GM23338 (cell line): Measurements from ENCODE around the gene RADIL. TPM values are rescaled to one million over a fixed set of nuclear protein-coding genes. Genes with fewer than 3 reads are reported as not detected.

Experiments
- ATAC-seq: fragments of 200-7000 bp; cut with Tn5 transposase; 3 replicates; pipeline ENCODE4 v1.9.1; 2020
- DNase-seq: peaks from one replicate; pipeline ENCODE4 v3.0.0-alpha.2; 2015; ENCODE audit warnings: low spot score
- H2AFZ ChIP-seq: fragments of 200-600 bp; sonication (generic); 2 replicates; pipeline ENCODE4 v1.8.0; 2016; ENCODE audit warnings: antibody characterized with exemption, mild to moderate bottlenecking, moderate library complexity
- H3F3A ChIP-seq: fragments of 200-600 bp; sonication (generic); replicated peaks from 2 replicates; pipeline ENCODE4 v1.8.0; 2017; ENCODE audit warnings: antibody characterized with exemption, mixed run types, low read depth
- H3K27ac ChIP-seq: fragments of 200-600 bp; sonication (generic); 2 replicates; pipeline ENCODE4 v1.6.1; 2016; ENCODE audit warnings: low read depth
- H3K27me3 ChIP-seq: fragments of 200-600 bp; sonication (generic); 2 replicates; pipeline ENCODE4 v1.8.0; 2016; ENCODE audit warnings: mild to moderate bottlenecking, mixed run types, moderate library complexity; ENCODE audit not compliant: insufficient read depth
- H3K36me3 ChIP-seq: fragments of 200-600 bp; sonication (generic); 2 replicates; pipeline ENCODE4 v1.8.0; 2016; ENCODE audit warnings: mild to moderate bottlenecking; ENCODE audit not compliant: insufficient read depth
- H3K4me1 ChIP-seq: fragments of 200-600 bp; sonication (generic); 2 replicates; pipeline ENCODE4 v1.8.0; 2016; ENCODE audit warnings: mild to moderate bottlenecking, moderate library complexity; ENCODE audit not compliant: insufficient read depth
- H3K4me2 ChIP-seq: fragments of 200-600 bp; sonication (generic); 2 replicates; pipeline ENCODE4 v1.7.1; 2017; ENCODE audit warnings: mixed run types
- H3K4me3 ChIP-seq: fragments of 200-600 bp; sonication (generic); 2 replicates; pipeline ENCODE4 v1.6.1; 2016; ENCODE audit warnings: mixed run types
- H3K79me2 ChIP-seq: fragments of 200-600 bp; sonication (generic); replicated peaks from 2 replicates; pipeline ENCODE4 v1.8.0; 2017; ENCODE audit warnings: mild to moderate bottlenecking; ENCODE audit not compliant: insufficient read depth
- H3K9me2 ChIP-seq: fragments of 200-600 bp; sonication (generic); 2 replicates; pipeline ENCODE4 v1.8.0; 2017; ENCODE audit not compliant: insufficient read depth
- H4K20me1 ChIP-seq: fragments of 200-600 bp; sonication (generic); replicated peaks from 2 replicates; pipeline ENCODE4 v1.8.0; 2017; ENCODE audit warnings: mild to moderate bottlenecking; ENCODE audit not compliant: insufficient read depth
- H3K27ac Mint-ChIP-seq: 2 replicates; pipeline ENCODE4 v1.8.0; 2020; ENCODE audit warnings: inconsistent platforms, mild to moderate bottlenecking, moderate library complexity, mixed read lengths
- H3K27me3 Mint-ChIP-seq: 3 replicates; pipeline ENCODE4 v1.8.0; 2022; ENCODE audit warnings: low read depth, mild to moderate bottlenecking, moderate library complexity, mixed read lengths, inconsistent platforms; ENCODE audit not compliant: insufficient read depth, poor library complexity
- H3K36me3 Mint-ChIP-seq: 3 replicates; pipeline ENCODE4 v1.8.0; 2021; ENCODE audit warnings: low read depth, mild to moderate bottlenecking, inconsistent platforms, moderate library complexity, mixed read lengths
- H3K4me1 Mint-ChIP-seq: 3 replicates; pipeline ENCODE4 v1.8.0; 2020; ENCODE audit warnings: mild to moderate bottlenecking, inconsistent platforms, mixed read lengths
- H3K4me3 Mint-ChIP-seq: 3 replicates; pipeline ENCODE4 v1.8.0; 2021; ENCODE audit warnings: moderate library complexity, mild to moderate bottlenecking, inconsistent platforms, mixed read lengths
- H3K9me3 Mint-ChIP-seq: 3 replicates; pipeline ENCODE4 v1.8.0; 2020; ENCODE audit warnings: moderate library complexity, mild to moderate bottlenecking, inconsistent platforms, mixed read lengths
- CREB1 ChIP-seq: fragments of 250-450 bp; sonication (Bioruptor Pico); IDR thresholded peaks from 2 replicates; pipeline ENCODE4 v1.5.0; 2020; ENCODE audit warnings: low read depth, mild to moderate bottlenecking, moderate library complexity
- EZH2 ChIP-seq: fragments of 200-600 bp; sonication (generic); IDR thresholded peaks from one replicate; pipeline ENCODE4 v1.8.0; 2017; ENCODE audit warnings: antibody characterized with exemption, mild to moderate bottlenecking, low read depth; ENCODE audit not compliant: unreplicated experiment
- EZH2phosphoT487 ChIP-seq: fragments of 200-600 bp; sonication (generic); IDR thresholded peaks from one replicate; pipeline ENCODE4 v1.8.1; 2018; ENCODE audit warnings: antibody characterized with exemption; ENCODE audit not compliant: unreplicated experiment
- JUNB ChIP-seq: IDR thresholded peaks from one replicate; pipeline ENCODE4 v1.6.1; 2016; ENCODE audit warnings: antibody characterized with exemption; ENCODE audit not compliant: unreplicated experiment
- NANOG ChIP-seq: IDR thresholded peaks from 2 replicates; pipeline ENCODE4 v1.6.1; 2016; ENCODE audit warnings: antibody characterized with exemption, borderline replicate concordance
- POLR2AphosphoS5 ChIP-seq: IDR thresholded peaks from 2 replicates; pipeline ENCODE4 v1.6.1; 2016; ENCODE audit warnings: antibody characterized with exemption, low read depth
- STAT1 ChIP-seq: IDR thresholded peaks from one replicate; pipeline ENCODE4 v1.6.1; 2016; ENCODE audit warnings: antibody characterized with exemption; ENCODE audit not compliant: unreplicated experiment
- ZNF114 ChIP-seq: fragments of 250-450 bp; sonication (Bioruptor Pico); IDR thresholded peaks from 2 replicates; pipeline ENCODE4 v1.5.0; 2020; ENCODE audit warnings: mild to moderate bottlenecking, moderate library complexity
- ZNF331 ChIP-seq: fragments of 250-450 bp; sonication (Bioruptor Pico); IDR thresholded peaks from 2 replicates; pipeline ENCODE4 v1.5.0; 2020; ENCODE audit warnings: low read depth, mild to moderate bottlenecking, moderate library complexity
- polyA plus RNA-seq: library from polyadenylated mRNA; unstranded; fragments of >200 nt; fragmentation: Nextera tagmentation; extraction: Ambion mirVana; gene quantifications from 2 replicates; pipeline ENCODE4 v1.2.1, GENCODE V29; 2016
- total RNA-seq: library from RNA; depleted of rRNA; stranded (reverse); fragments of >200 nt; shearing (Covaris generic); gene quantifications from 2 replicates; pipeline ENCODE4 v1.2.3, GENCODE V29; 2014
- TF ChIP-seq, protein P1 (sequence below), 2 experiments: fragments of 200-600 bp in 1 of 2; sonication (generic) in 1 of 2; conservative IDR thresholded peaks; 2 replicates each; pipeline versions ENCODE4 v1.5.1 to v1.6.1; 2016 to 2017; ENCODE audit warnings: antibody characterized with exemption in 2 of 2, low read depth in 2 of 2, mild to moderate bottlenecking in 2 of 2, moderate library complexity in 1 of 2
- TF ChIP-seq, protein P2 (sequence below): fragments of 250-450 bp; sonication (Bioruptor Pico); IDR thresholded peaks from 2 replicates; pipeline ENCODE4 v1.5.0; 2020; ENCODE audit warnings: mild to moderate bottlenecking, moderate library complexity
- TF ChIP-seq, protein P3 (sequence below): IDR thresholded peaks from 2 replicates; pipeline ENCODE4 v1.6.1; 2016; ENCODE audit warnings: antibody characterized with exemption
- TF ChIP-seq, protein P4 (sequence below): IDR thresholded peaks from one replicate; pipeline ENCODE4 v1.6.1; 2018; ENCODE audit warnings: antibody characterized with exemption; ENCODE audit not compliant: unreplicated experiment

RADIL gene
- total and polyA plus RNA-seq, 2 experiments from 2014 or later = 4.3 to 9.8 TPM

- Histone ChIP-seq H2AFZ (no peak overlapping the region), H3K4me1 (no peaks in the 10 kb centered on the region; the same call in 1 of the 2 replicates), H3K27ac (no peak overlapping the region), H3K27me3 (no peaks in the 10 kb centered on the region), H3K36me3 (no peaks in the 10 kb centered on the region; the same call in 1 of the 2 replicates), H3K79me2 (no peaks in the 10 kb centered on the region), H3K4me3 (no peak overlapping the region), H3K9me2 (no peaks in the 10 kb centered on the region), H4K20me1 (no peaks in the 10 kb centered on the region), H3K4me2 (no peak overlapping the region), H3F3A (no peaks in the 10 kb centered on the region)
- ATAC-seq (no peak), DNase-seq (no peak)
- Mint-ChIP-seq H3K27ac (no peak overlapping the region), H3K9me3 (no peaks in the 10 kb centered on the region), H3K4me1 (peaks cover 4% of the 10 kb centered on the region; the same call in 1 of the 3 replicates), H3K4me3 (no peak overlapping the region), H3K27me3 (peaks cover 2% of the 10 kb centered on the region), H3K36me3 (peaks cover 7% of the 10 kb centered on the region; the same call in 1 of the 3 replicates)
- TF ChIP-seq CREB1 (CRISPR knock-in tag) = no peak
- TF ChIP-seq ZNF331 (CRISPR knock-in tag) = no peak
- TF ChIP-seq, protein P1, sequence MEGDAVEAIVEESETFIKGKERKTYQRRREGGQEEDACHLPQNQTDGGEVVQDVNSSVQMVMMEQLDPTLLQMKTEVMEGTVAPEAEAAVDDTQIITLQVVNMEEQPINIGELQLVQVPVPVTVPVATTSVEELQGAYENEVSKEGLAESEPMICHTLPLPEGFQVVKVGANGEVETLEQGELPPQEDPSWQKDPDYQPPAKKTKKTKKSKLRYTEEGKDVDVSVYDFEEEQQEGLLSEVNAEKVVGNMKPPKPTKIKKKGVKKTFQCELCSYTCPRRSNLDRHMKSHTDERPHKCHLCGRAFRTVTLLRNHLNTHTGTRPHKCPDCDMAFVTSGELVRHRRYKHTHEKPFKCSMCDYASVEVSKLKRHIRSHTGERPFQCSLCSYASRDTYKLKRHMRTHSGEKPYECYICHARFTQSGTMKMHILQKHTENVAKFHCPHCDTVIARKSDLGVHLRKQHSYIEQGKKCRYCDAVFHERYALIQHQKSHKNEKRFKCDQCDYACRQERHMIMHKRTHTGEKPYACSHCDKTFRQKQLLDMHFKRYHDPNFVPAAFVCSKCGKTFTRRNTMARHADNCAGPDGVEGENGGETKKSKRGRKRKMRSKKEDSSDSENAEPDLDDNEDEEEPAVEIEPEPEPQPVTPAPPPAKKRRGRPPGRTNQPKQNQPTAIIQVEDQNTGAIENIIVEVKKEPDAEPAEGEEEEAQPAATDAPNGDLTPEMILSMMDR (conservative IDR thresholded peaks at IDR 0.05; ENCODE audit: low read depth in 2 of 2) = no peak
- TF ChIP-seq, protein P2, sequence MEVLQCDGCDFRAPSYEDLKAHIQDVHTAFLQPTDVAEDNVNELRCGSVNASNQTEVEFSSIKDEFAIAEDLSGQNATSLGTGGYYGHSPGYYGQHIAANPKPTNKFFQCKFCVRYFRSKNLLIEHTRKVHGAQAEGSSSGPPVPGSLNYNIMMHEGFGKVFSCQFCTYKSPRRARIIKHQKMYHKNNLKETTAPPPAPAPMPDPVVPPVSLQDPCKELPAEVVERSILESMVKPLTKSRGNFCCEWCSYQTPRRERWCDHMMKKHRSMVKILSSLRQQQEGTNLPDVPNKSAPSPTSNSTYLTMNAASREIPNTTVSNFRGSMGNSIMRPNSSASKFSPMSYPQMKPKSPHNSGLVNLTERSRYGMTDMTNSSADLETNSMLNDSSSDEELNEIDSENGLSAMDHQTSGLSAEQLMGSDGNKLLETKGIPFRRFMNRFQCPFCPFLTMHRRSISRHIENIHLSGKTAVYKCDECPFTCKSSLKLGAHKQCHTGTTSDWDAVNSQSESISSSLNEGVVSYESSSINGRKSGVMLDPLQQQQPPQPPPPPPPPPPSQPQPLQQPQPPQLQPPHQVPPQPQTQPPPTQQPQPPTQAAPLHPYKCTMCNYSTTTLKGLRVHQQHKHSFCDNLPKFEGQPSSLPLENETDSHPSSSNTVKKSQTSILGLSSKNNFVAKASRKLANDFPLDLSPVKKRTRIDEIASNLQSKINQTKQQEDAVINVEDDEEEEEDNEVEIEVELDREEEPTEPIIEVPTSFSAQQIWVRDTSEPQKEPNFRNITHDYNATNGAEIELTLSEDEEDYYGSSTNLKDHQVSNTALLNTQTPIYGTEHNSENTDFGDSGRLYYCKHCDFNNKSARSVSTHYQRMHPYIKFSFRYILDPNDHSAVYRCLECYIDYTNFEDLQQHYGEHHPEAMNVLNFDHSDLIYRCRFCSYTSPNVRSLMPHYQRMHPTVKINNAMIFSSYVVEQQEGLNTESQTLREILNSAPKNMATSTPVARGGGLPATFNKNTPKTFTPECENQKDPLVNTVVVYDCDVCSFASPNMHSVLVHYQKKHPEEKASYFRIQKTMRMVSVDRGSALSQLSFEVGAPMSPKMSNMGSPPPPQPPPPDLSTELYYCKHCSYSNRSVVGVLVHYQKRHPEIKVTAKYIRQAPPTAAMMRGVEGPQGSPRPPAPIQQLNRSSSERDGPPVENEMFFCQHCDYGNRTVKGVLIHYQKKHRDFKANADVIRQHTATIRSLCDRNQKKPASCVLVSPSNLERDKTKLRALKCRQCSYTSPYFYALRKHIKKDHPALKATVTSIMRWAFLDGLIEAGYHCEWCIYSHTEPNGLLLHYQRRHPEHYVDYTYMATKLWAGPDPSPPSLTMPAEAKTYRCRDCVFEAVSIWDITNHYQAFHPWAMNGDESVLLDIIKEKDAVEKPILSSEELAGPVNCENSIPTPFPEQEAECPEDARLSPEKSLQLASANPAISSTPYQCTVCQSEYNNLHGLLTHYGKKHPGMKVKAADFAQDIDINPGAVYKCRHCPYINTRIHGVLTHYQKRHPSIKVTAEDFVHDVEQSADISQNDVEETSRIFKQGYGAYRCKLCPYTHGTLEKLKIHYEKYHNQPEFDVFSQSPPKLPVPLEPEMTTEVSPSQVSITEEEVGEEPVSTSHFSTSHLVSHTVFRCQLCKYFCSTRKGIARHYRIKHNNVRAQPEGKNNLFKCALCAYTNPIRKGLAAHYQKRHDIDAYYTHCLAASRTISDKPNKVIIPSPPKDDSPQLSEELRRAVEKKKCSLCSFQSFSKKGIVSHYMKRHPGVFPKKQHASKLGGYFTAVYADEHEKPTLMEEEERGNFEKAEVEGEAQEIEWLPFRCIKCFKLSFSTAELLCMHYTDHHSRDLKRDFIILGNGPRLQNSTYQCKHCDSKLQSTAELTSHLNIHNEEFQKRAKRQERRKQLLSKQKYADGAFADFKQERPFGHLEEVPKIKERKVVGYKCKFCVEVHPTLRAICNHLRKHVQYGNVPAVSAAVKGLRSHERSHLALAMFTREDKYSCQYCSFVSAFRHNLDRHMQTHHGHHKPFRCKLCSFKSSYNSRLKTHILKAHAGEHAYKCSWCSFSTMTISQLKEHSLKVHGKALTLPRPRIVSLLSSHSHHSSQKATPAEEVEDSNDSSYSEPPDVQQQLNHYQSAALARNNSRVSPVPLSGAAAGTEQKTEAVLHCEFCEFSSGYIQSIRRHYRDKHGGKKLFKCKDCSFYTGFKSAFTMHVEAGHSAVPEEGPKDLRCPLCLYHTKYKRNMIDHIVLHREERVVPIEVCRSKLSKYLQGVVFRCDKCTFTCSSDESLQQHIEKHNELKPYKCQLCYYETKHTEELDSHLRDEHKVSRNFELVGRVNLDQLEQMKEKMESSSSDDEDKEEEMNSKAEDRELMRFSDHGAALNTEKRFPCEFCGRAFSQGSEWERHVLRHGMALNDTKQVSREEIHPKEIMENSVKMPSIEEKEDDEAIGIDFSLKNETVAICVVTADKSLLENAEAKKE (CRISPR knock-in tag) = no peak
- no peak for TF ChIP-seq NANOG
- TF ChIP-seq, protein P3, sequence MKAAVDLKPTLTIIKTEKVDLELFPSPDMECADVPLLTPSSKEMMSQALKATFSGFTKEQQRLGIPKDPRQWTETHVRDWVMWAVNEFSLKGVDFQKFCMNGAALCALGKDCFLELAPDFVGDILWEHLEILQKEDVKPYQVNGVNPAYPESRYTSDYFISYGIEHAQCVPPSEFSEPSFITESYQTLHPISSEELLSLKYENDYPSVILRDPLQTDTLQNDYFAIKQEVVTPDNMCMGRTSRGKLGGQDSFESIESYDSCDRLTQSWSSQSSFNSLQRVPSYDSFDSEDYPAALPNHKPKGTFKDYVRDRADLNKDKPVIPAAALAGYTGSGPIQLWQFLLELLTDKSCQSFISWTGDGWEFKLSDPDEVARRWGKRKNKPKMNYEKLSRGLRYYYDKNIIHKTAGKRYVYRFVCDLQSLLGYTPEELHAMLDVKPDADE = no peak
- TF ChIP-seq EZH2 = no peak
- no peak for TF ChIP-seq EZH2phosphoT487
- no peak for TF ChIP-seq ZNF114 (CRISPR knock-in tag)
- no peak for TF ChIP-seq POLR2AphosphoS5
- no peak for TF ChIP-seq JUNB
- no peak for TF ChIP-seq STAT1
- TF ChIP-seq, protein P4, sequence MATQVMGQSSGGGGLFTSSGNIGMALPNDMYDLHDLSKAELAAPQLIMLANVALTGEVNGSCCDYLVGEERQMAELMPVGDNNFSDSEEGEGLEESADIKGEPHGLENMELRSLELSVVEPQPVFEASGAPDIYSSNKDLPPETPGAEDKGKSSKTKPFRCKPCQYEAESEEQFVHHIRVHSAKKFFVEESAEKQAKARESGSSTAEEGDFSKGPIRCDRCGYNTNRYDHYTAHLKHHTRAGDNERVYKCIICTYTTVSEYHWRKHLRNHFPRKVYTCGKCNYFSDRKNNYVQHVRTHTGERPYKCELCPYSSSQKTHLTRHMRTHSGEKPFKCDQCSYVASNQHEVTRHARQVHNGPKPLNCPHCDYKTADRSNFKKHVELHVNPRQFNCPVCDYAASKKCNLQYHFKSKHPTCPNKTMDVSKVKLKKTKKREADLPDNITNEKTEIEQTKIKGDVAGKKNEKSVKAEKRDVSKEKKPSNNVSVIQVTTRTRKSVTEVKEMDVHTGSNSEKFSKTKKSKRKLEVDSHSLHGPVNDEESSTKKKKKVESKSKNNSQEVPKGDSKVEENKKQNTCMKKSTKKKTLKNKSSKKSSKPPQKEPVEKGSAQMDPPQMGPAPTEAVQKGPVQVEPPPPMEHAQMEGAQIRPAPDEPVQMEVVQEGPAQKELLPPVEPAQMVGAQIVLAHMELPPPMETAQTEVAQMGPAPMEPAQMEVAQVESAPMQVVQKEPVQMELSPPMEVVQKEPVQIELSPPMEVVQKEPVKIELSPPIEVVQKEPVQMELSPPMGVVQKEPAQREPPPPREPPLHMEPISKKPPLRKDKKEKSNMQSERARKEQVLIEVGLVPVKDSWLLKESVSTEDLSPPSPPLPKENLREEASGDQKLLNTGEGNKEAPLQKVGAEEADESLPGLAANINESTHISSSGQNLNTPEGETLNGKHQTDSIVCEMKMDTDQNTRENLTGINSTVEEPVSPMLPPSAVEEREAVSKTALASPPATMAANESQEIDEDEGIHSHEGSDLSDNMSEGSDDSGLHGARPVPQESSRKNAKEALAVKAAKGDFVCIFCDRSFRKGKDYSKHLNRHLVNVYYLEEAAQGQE = no peak
These were observed 94.8 kb downstream of the RADIL start for GRCh38 chr7:4788627-4789189.
